ENCODE results near the gene MAPKAPK3.

Gene MAPKAPK3

GRCh38 chr3:50617911-50618481, 1.0 kb downstream of the MAPKAPK3 start:
- TF ChIP-seq CTCF (IDR thresholded peaks at IDR 0.05; ENCODE audit: extremely low read depth, missing control alignments) = no peak
- no peak for DNase-seq (ENCODE audit: low spot score)

GRCh38 chr3:50620420-50620819, 3.5 kb downstream of the MAPKAPK3 start:
- TF ChIP-seq CTCF (IDR thresholded peaks at IDR 0.05; ENCODE audit: extremely low read depth, missing control alignments) = no peak
- DNase-seq (ENCODE audit: low spot score) = no peak

- TF ChIP-seq CTCF (IDR thresholded peaks at IDR 0.05; ENCODE audit: extremely low read depth, missing control alignments) = no peak
- no peak for DNase-seq (ENCODE audit: low spot score)
Measured at GRCh38 chr3:50620820-50621219, 3.9 kb downstream of the MAPKAPK3 start.

- no peak for DNase-seq (ENCODE audit: low spot score)
- TF ChIP-seq CTCF (IDR thresholded peaks at IDR 0.05; ENCODE audit: extremely low read depth, missing control alignments) = no peak
Measured at GRCh38 chr3:50622881-50623280, 5.9 kb downstream of the MAPKAPK3 start.

GRCh38 chr3:50623840-50624474, 7.0 kb downstream of the MAPKAPK3 start:
- TF ChIP-seq CTCF (IDR thresholded peaks at IDR 0.05; ENCODE audit: extremely low read depth, missing control alignments) = no peak
- no peak for DNase-seq (ENCODE audit: low spot score)

GRCh38 chr3:50624634-50625033, 7.7 kb downstream of the MAPKAPK3 start:
- no peak for DNase-seq (ENCODE audit: low spot score)
- no peak for TF ChIP-seq CTCF (IDR thresholded peaks at IDR 0.05; ENCODE audit: extremely low read depth, missing control alignments)

GRCh38 chr3:50625231-50626182, 8.6 kb downstream of the MAPKAPK3 start:
- no peak for TF ChIP-seq CTCF (IDR thresholded peaks at IDR 0.05; ENCODE audit: extremely low read depth, missing control alignments)

More at GRCh38 chr3:50625231-50626182, 8.6 kb downstream of the MAPKAPK3 start:
- DNase-seq (ENCODE audit: low spot score) = no peak
